ENCODE results near the gene FOXP4.

GRCh38 chr6:41551857-41552256 is 5.7 kb downstream of the FOXP4 start:
- TF ChIP-seq MAX (IDR thresholded peaks at IDR 0.05) (no peak), CTCF (IDR thresholded peaks at IDR 0.05) (no peak), KDM1A (IDR thresholded peaks at IDR 0.05; ENCODE audit: low read depth) (no peak), POLR2A (IDR thresholded peaks at IDR 0.05; ENCODE audit: low read length) (no peak), MAFK (IDR thresholded peaks at IDR 0.05; ENCODE audit: partially characterized antibody) (no peak), RNF2 (IDR thresholded peaks at IDR 0.05; ENCODE audit: borderline replicate concordance, low read depth) (no peak), EP300 (IDR thresholded peaks at IDR 0.05) (no peak), MYC (IDR thresholded peaks at IDR 0.05; ENCODE audit: borderline replicate concordance, low read length) (no peak), RCOR1 (IDR thresholded peaks at IDR 0.05; ENCODE audit: low read depth, low read length) (no peak), NPAS2 (CRISPR knock-in tag; IDR thresholded peaks at IDR 0.05; ENCODE audit: borderline replicate concordance) (no peak), CBX2 (IDR thresholded peaks at IDR 0.05; ENCODE audit: borderline replicate concordance, low read depth) (no peak), HOXA7 (CRISPR knock-in tag; IDR thresholded peaks at IDR 0.05) (no peak), RAD21 (conservative IDR thresholded peaks at IDR 0.05 in 1 of 2, IDR thresholded peaks at IDR 0.05 in 1 of 2) (no peak)

Data from A549 (cell line).